ENCODE data around the gene MTARC2.
"Not testable (repeated sequence)": the region's sequence is repeated elsewhere in the genome, so short reads cannot be mapped to it uniquely, and the experiment has no call there.

Gene MTARC2

DNA sequence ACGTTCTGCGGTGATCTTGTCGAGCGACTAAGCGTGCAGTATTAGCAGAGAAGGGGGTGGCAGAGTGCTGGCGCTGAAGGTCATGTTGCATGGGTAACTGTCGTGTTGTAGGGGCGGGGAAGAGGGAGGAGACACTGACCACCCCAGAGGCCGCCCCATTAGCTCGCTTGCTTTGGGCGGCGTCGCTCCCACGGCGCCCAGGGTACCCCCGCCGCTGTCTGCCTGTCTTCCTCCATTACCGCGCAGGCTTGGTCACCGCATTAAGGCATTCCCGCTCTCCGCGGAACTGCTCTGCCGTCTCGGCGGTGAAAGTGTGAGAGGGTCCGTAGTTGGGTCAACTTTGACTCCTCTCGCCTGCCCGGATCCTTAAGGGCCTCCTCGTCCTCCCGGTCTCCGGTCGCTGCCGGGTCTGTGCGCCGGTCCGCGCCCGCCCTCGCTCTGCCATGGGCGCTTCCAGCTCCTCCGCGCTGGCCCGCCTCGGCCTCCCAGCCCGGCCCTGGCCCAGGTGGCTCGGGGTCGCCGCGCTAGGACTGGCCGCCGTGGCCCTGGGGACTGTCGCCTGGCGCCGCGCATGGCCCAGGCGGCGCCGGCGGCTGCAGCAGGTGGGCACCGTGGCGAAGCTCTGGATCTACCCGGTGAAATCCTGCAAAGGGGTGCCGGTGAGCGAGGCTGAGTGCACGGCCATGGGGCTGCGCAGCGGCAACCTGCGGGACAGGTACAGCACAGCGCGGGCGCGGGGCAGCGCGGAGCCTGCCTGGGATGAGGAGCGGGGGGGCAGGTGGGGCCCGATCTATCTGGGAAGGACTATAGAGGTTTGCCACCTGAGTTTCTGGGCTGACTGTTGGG, at the start of gene MTARC2:
TSS of gene MTARC2 (plus strand) at position 234 of the 846 bp plus-strand sequence. CDS start at position 444, 210 bp downstream.
- no peak for DNase-seq (ENCODE audit: low read depth, low spot score)
- H3K27ac ChIP-seq = no peak within 1 kb of the TSS

DNA sequence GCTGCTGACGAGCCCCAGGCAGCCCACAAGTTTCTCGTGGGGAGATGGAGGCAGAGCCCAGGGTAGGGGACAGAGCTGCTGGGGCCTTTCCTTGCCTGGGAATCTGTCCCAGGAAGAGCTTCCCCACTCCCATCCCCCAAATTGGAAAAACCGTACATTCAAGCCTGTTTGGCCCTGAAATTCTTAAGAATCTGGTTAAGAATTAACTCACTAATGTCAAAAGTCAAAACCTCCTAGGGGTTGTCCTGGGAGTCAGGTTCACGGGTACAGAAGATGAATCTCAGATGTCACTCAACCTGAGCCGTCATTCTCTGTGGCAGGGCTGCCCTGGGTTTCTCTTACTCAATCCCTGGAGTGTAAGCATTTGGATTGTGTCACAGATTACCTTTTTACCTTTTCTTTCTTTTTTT, 49.5 kb upstream of the MTARC2 start:
- no peak for DNase-seq (ENCODE audit: low read depth, low spot score)
- no peak overlapping the region for H3K27ac ChIP-seq

DNA sequence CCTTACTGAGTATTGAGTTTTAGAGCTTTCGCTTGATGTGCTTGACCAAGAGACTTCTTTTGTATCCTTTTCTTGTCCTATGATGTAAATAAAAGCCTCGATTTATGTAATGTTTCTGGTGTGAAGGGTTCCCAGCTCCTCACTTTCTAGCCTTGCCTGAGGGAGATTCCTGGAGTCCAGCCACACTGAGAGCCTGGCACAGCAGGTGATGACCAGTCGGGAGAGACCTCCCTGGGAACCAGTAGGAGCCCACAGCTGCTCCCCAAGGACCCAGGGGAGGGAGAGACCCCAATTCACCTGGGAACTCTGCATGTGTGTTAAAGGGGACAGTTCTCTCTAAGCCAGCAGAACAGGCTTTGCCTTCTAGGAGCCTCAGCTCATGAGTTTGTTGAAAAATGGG, 49.1 kb upstream of the MTARC2 start:
- no peak for DNase-seq (ENCODE audit: low read depth, low spot score)
- H3K27ac ChIP-seq = no peak overlapping the region

DNA sequence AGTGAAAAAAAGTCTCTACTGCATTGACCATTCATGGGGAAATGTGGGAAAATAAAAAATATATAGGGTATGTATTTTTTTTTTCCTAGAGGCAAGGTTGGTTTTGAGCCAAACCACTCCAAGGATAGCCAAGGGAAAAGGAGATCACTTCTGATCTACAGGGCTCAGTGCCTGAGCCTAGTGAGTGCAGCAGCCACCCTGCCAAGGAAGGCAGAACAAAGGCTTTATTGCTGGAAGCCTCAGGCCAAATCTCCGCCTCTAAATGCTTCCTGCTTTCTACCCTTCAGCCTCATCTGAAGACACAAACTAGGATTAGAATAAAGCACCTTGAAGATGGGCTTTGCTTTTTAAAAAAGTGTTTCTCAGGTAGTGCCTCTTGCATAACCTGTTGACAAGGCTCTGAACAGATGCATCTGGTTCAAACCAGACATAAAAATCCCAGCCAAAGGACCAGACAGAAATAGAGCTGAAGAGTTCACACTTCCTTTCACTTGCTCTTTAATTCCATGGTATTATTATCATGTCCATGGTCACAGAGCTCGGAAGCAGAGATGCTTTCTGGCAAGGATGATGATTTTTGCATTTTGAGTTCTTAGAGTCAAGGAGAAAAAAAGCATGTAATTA, 47.5 kb upstream of the MTARC2 start:
- H3K27ac ChIP-seq = no peak overlapping the region
- DNase-seq (ENCODE audit: low read depth, low spot score) = no peak

DNA sequence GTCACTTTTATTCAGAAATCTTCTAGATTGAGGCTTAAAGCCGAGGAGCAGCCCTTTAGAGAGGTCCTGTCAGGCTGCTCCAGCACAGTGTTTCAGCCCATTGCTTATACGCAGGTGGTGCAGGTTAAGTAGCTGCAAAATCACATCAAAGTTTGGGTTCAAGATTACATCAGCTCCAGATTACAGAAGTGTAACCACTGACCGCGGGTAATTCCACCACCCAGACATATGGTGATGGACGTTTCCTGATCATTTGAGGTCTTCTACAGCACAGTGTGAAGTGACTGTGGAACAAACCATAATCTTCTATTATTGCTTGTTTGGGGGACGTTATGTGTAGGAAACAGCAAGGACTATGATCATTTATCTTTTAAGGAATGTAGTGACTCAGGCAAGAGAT, 46.1 kb upstream of the MTARC2 start:
- no peak for DNase-seq (ENCODE audit: low read depth, low spot score)
- no peak overlapping the region for H3K27ac ChIP-seq

DNA sequence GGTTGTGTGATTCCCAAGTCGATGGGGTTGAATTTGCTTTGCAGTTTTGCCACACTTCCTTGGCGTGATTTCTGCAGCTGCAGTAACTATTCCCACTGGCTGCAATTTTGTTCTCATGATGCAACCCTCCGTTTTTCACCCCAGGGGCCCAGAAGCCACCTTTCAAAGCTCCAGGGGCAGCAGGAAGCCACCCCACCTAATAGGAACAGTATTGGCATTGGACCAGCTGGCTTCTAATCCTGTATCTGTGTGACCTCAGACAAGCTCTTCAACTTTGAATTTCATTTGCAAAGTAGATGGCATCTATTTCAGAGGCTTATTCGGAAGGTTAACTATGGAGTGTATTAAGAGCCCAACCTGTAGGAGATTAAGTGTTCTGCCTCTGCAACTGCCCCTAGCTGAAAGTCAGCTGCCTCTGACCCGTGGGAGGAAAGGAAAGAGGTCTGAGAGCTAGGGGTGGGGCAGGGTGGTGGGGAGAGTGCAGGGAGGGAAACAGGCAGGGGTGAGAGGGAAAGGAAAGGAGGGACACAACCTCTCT, 45.3 kb upstream of the MTARC2 start:
- no peak overlapping the region for H3K27ac ChIP-seq
- no peak for DNase-seq (ENCODE audit: low read depth, low spot score)

DNA sequence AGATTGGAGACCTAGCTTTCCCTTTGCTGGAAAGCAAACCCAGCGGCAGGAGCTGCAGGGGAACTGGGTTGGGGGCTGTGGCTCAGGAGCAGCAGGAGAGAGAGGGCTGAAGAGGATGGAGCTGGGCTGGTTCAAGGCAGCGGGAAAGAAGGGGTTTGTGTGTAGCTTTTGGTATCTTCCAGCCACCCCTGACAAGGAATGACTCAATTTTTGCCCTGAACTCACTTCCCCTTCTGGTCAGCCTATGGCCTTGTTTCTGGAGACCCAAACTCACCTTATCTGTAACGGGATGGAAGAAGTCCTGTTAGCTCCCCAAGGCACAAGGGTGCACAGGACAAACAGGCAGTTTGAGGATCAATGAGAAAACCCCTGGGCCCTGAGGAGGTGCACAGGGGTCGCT, 44.8 kb upstream of the MTARC2 start:
- DNase-seq (ENCODE audit: low read depth, low spot score) = no peak
- H3K27ac ChIP-seq = no peak overlapping the region

DNA sequence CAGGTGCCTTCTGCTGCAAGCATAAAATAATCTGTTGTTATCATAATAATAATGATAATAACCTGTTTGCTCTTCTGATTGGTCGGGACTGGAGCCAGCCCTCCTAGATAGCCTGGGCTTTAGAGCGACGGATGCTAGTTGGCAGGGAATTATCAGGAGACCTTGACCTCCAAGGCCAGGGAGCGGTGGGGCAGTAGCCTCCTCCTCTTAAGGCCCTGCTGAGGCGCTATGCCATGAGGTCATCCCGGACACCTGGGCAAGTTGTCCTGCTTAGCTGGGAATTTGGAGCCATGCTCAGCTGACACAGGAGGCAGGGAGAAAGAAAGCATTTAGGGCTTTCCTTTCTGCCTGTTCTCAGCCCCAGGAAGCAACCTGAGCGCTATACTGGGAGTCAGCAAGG, 42.3 kb upstream of the MTARC2 start:
- no peak for DNase-seq (ENCODE audit: low read depth, low spot score)
- no peak overlapping the region for H3K27ac ChIP-seq

DNA sequence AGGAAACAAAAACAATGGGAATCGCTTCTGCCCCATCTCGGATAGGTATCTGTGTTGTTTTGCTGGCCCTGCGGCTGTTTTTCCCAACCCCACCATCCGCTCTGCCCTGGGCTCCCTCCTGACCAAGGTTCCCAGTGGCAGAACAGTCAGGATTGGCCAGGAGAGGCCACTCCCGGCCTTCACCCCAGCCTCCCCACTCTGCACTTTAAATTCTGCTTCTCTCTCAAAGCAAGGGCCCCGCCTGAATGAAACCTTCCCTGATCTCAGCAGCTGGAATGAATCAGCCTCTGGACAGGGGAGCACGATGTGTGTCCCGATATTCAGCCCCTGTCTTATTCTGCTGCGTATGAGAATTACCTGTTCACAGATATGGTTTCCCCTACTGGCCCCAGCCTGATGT, 41.6 kb upstream of the MTARC2 start:
- DNase-seq (ENCODE audit: low read depth, low spot score) = no peak
- no peak overlapping the region for H3K27ac ChIP-seq

DNA sequence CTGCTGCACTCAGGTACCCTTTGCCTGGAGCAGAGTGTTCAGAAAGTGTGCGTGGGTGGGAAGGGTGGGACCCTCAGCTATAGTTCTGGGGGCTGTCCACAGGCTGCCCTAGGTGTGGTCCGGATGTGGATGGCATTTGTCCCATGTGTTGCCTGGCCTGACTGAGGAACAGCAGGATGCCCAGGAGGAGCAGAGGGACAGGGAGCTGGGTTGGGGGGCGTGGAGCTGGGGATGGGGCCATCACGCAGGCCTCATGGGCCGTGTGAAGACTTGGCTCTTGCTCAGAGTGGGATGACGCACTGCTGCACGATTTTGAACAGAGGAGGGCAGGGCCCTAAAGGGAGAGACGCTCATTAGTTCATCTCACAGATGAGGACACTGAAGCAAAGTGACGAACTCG, 41.0 kb upstream of the MTARC2 start:
- no peak overlapping the region for H3K27ac ChIP-seq
- DNase-seq (ENCODE audit: low read depth, low spot score) = no peak

DNA sequence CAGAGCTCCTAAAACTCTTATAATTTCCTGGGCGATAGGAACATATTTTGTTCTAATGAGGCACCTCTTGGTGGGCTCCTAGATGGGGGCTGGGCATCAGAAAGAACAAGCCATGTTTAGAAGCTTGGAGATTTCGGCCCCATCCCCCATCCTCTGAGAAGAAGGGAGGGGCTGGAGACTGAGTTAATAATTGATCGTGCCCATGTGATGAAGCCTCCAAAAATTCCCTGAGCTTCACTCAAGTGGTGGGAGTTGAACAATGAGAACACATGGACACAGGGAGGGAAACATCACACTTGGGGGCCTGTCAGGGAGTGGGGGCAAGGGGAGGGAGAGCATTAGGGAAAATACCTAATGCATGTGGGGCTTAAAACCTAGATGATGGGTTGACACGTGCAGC, 39.9 kb upstream of the MTARC2 start:
- no peak for DNase-seq (ENCODE audit: low read depth, low spot score)
- no peak overlapping the region for H3K27ac ChIP-seq

DNA sequence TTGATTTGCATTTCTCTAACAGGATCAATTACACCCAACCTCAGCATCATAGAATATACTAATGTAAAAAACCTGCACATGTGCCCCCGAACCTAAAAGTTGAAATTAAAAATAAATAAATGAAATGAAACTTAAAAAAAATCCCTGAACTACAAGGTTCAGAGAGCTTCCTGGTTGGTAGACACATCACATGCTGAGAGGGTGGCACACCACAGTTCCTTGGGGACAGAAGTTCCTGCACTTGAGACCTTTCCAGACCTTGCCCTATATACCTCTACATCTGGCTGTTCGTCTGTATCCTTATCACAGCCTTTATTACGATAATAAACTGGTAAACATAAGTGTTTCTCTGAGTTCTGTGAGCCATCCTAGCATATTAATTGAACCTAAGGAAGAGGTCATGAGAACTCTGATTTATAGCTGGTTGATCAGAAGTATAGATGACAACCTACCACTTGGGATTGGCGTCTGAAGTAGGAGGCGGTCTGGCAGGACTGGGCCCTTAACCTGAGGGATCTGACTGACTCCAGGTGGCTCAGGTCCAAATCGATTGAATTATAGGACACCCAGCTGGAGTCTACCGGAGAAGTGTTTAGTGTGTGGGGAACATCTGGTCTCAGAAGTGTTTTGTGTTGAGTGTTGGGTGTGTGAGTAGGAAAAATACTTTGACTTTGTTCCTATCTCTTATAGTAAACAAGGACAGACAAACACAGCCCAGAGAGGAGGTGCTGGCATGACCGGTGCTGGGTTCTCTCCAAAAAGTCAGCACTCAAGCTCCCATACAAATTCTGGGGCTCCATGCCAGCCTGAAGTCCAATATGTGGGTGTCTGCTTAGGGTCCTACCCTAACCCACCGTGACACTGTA, 39.0 kb upstream of the MTARC2 start:
- DNase-seq (ENCODE audit: low read depth, low spot score) = no peak

DNA sequence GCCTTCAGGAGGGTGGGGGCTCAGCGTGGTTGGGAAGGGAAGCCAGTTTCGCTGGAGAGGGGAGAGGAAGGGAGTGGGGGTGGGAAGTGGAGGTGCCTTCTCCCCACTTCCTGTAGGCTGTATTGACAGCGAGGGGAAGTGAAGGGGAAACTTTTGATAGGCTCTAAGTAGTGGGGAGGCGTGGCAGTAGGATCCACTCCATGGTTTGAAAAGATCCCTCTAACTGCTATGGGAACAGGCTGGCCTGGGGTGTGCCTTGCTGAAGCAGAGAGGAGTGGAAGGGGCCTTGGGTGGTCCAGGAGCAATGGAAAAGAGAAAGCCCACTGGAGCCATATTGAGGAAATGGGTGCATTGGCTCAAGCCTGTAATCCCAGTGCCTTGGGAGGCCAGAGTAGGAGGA, 37.8 kb upstream of the MTARC2 start:
- no peak for DNase-seq (ENCODE audit: low read depth, low spot score)
- H3K27ac ChIP-seq = no peak overlapping the region

More for the DNA sequence above, 39.0 kb upstream of the MTARC2 start:
- H3K27ac ChIP-seq = no peak overlapping the region

DNA sequence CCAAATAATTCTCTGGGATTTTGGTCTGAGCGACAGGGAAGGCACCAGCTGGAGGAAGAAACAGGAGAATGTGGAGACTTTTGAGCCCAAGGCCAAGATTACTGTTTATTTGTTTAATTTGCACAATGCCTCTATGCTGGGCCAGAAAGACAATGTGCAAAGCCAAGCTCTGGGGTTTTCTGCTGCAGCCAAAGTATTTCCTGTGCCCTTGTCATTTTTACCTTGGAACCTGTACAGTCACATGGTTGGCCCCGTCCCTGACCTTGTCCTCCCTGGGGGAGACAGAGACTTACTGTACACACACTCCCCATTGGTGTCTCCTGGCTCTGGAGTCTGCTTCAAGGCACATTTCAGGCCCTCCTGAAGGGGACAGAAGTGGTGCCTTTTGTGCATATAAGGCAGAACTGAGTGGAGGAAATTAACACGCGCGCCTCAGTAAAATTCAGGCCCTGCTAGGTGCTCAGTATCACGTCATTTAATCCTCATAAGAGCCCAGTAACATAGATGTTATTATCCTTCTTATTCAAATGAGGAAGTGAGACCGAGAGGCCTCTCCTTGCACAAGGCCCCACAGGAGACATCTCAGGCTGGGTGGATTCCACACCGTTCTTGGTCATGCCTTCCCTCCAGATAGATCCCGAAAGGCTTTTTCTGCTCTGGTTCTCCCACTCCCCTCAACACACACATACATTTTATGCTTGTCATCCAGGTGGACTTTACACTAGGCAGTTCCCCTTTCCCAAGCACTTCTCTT, 36.9 kb upstream of the MTARC2 start:
- DNase-seq (ENCODE audit: low read depth, low spot score) = no peak
- no peak overlapping the region for H3K27ac ChIP-seq

DNA sequence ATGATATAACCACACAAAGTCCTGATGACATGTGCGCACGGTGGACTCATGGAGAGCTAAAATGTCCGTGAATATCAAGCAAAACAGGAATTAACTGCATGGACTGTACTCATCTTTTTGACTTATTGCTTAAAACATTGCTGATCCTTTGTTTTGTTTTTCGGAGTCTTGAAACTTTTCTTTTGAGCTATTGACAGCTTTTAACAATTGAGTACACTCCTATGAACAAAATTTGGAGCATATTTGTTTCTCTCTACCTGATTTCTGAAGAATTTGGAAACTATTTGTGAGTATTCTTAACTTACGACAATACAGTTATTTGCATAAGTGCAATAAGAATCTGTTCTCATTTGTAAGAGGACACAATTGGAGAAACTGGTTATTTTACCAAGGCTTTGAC, 32.1 kb upstream of the MTARC2 start:
- DNase-seq (ENCODE audit: low read depth, low spot score); H3K27ac ChIP-seq: not testable (repeated sequence)

DNA sequence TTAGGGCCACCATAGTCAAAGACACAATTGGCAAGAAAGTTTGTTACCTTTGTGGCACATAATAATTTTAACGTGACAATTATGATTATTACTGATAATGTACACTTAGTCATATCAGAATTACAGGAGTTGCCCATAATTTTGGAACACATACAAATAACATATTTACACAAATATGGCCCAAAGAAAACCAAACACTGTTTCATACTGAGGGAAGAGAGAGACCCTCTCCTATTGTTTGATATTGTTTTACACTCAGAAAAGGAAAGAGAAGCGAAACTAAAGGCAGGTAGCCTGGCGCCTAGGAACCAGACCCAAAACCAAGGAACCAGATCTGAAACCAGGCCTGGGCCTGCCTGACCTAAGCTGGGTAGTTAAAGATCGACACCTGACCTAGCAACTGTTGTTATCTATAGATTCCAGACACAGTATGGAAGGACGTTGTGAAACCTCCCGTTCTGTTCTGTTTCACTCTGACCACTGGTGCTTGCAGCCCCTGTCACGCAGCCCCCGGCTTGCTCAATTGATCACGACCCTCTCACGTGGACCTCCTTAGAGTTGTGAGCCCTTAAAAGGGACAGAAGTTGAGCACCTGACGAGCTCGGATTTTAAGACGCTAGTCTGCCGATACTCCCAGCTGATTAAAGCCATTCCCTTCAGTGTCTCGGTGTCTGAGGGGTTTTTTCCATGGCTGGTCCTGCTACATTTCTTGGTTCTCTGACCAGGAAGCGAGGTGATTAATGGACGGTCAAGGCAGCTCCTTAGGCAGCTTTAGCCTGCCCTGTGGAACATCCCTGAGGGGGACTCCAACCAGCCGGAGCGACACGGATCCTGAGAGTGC, 30.1 kb upstream of the MTARC2 start:
- no peak overlapping the region for H3K27ac ChIP-seq
- no peak for DNase-seq (ENCODE audit: low read depth, low spot score)

DNA sequence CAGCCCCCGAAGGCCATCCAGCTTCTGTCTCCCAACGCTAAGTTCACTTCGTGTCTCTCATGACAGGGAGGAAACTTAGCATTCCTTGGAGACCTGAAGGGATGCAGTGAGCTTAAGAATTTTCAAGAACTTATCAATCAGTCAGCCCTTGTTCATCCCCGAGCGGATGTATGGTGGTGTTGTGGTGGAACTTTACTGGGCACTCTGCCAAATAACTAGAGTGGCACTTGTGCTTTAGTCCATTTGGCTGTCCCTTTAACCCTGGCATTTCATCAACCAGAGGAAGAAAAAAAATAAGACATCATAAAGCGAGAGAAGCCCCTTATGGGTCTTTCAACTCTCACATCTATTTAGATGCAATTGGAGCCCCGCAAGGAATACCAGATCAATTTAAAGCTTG, 26.9 kb upstream of the MTARC2 start:
- not testable (repeated sequence) for H3K27ac ChIP-seq; DNase-seq (ENCODE audit: low read depth, low spot score)

DNA sequence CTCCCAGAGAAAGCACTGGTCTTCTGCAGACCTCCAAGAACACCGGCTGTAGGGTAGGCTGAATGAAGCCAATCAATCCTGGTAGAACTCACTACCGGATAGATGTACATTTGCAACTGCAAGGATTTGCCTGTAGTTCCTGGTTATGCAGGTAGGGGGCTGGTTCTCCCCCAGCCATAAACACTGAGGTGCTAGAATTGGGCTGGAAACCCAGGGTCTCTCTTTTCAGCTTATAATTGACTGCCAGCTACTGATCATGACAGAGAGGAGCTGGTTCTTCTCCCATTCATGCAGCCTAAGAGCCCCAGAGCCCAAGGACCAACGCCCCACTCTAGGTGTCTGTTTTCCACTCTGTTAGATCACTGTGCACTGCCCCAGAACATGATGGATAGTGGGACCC, 21.5 kb upstream of the MTARC2 start:
- DNase-seq (ENCODE audit: low read depth, low spot score) = no peak
- no peak overlapping the region for H3K27ac ChIP-seq

DNA sequence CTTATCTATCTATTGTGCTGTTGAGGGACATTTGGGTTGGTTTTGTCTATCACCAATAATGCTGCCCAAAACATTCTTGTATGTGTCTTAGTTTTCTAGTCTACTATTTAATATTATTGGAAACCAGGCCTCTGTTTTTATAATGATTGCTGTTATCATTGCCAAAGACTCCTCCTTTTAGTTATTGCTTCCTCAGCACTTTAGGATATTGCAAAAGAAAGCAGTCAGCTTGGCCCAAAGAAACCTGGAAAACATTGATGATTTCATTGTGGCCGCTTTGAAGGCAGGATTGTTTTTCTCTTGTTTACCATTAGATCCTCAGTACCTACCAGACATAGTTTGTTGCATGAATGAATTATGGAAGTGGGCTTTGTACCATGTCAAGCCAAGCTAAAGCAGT, 20.6 kb upstream of the MTARC2 start:
- DNase-seq (ENCODE audit: low read depth, low spot score) = no peak
- H3K27ac ChIP-seq = no peak overlapping the region
